ENCODE measurements around the gene HPS1.

The HPS1 gene

DNA sequence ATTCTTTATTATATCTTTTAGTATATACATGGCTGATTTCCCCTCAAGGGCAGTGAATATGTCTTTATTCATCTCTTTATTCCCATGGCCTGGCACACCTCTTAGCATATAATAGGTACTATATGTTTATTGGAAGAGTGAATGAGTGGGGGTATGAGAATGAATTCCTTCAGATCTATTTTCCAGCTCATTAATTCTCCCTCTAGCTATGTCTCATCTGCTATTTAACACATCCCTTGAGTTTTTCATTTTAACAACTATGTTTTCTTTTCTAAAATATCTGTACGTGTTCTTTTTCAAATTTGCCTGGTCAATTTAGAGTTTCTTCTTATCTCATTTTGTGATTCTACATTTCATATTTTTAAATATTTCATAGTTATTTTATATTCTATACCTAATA is 14.4 kb downstream of the HPS1 start:
- Histone ChIP-seq H3K4me3 (ENCODE audit: control insufficient read depth in 1 of 7, extremely low read depth in 1 of 7, insufficient read depth in 4 of 7, low read depth in 2 of 7, low read length in 6 of 7) (no peak overlapping the region), H3K27ac (ENCODE audit: insufficient read depth in 1 of 2, low read depth in 1 of 2, low read length in 2 of 2, poor library complexity in 1 of 2, severe bottlenecking in 2 of 2) (no peak overlapping the region), H3K36me3 (ENCODE audit: control insufficient read depth in 4 of 4, insufficient read depth in 4 of 4, low read length in 3 of 4) (peaks cover 24 to 87% (median 78%) of the 10 kb centered on the region in 4 experiments), H3K4me1 (ENCODE audit: control extremely low read depth in 1 of 4, control insufficient read depth in 4 of 4, insufficient read depth in 4 of 4, low read length in 3 of 4) (no peaks in the 10 kb centered on the region), H3K27me3 (replicated peaks in 2 of 5; ENCODE audit: control insufficient read depth in 4 of 5, insufficient read depth in 5 of 5, low read length in 4 of 5) (no peaks in the 10 kb centered on the region), H3K9me3 (ENCODE audit: control extremely low read depth in 1 of 5, control insufficient read depth in 4 of 5, insufficient read depth in 2 of 5, low read depth in 1 of 5, low read length in 4 of 5) (peaks cover 0 to 21% (median 15%) of the 10 kb centered on the region in 5 experiments)
- POLR2A ChIA-PET = no interaction called here
- no CpG with 5 or more reads among the region's 1 CpG for WGBS (ENCODE audit: insufficient coverage)
- CTCF ChIA-PET = no interaction called here
- no peak for DNase-seq

GRCh38 chr10:98431016-98431415 is 15.7 kb downstream of the HPS1 start:
- Histone ChIP-seq H3K27me3 (replicated peaks in 2 of 5; ENCODE audit: control insufficient read depth in 4 of 5, insufficient read depth in 5 of 5, low read length in 4 of 5) (no peaks in the 10 kb centered on the region), H3K27ac (ENCODE audit: insufficient read depth in 1 of 2, low read depth in 1 of 2, low read length in 2 of 2, poor library complexity in 1 of 2, severe bottlenecking in 2 of 2) (no peak overlapping the region), H3K36me3 (ENCODE audit: control insufficient read depth in 4 of 4, insufficient read depth in 4 of 4, low read length in 3 of 4) (peaks cover 19 to 90% (median 79%) of the 10 kb centered on the region in 4 experiments), H3K9me3 (ENCODE audit: control extremely low read depth in 1 of 5, control insufficient read depth in 4 of 5, insufficient read depth in 2 of 5, low read depth in 1 of 5, low read length in 4 of 5) (peaks cover 0 to 21% (median 15%) of the 10 kb centered on the region in 5 experiments), H3K4me3 (ENCODE audit: control insufficient read depth in 1 of 7, extremely low read depth in 1 of 7, insufficient read depth in 4 of 7, low read depth in 2 of 7, low read length in 6 of 7) (no peak overlapping the region), H3K4me1 (ENCODE audit: control extremely low read depth in 1 of 4, control insufficient read depth in 4 of 4, insufficient read depth in 4 of 4, low read length in 3 of 4) (no peaks in the 10 kb centered on the region)
- no peak for DNase-seq
- 99% methylated on average over 7 of the region's 8 CpGs for WGBS (ENCODE audit: insufficient coverage)
- CTCF ChIA-PET = no interaction called here
- POLR2A ChIA-PET = no interaction called here

GRCh38 chr10:98430427-98430826 is 16.3 kb downstream of the HPS1 start:
- H3K9me3 ChIP-seq (ENCODE audit: control extremely low read depth in 1 of 5, control insufficient read depth in 4 of 5, insufficient read depth in 2 of 5, low read depth in 1 of 5, low read length in 4 of 5) = peaks cover 0 to 21% (median 15%) of the 10 kb centered on the region in 5 experiments
- peaks cover 19 to 85% (median 74%) of the 10 kb centered on the region in 4 experiments for H3K36me3 ChIP-seq (ENCODE audit: control insufficient read depth in 4 of 4, insufficient read depth in 4 of 4, low read length in 3 of 4)
- no peak for DNase-seq
- no peak overlapping the region for H3K27ac ChIP-seq (ENCODE audit: insufficient read depth in 1 of 2, low read depth in 1 of 2, low read length in 2 of 2, poor library complexity in 1 of 2, severe bottlenecking in 2 of 2)
- POLR2A ChIA-PET = no interaction called here
- WGBS (ENCODE audit: insufficient coverage) = 100% methylated on average over 4 of the region's 8 CpGs
- no peak overlapping the region for H3K4me3 ChIP-seq (ENCODE audit: control insufficient read depth in 1 of 7, extremely low read depth in 1 of 7, insufficient read depth in 4 of 7, low read depth in 2 of 7, low read length in 6 of 7)
- H3K4me1 ChIP-seq (ENCODE audit: control extremely low read depth in 1 of 4, control insufficient read depth in 4 of 4, insufficient read depth in 4 of 4, low read length in 3 of 4) = no peaks in the 10 kb centered on the region
- CTCF ChIA-PET = no interaction called here
- no peaks in the 10 kb centered on the region for H3K27me3 ChIP-seq (replicated peaks in 2 of 5; ENCODE audit: control insufficient read depth in 4 of 5, insufficient read depth in 5 of 5, low read length in 4 of 5)

GRCh38 chr10:98429320-98430072 is 17.2 kb downstream of the HPS1 start:
- H3K4me3 ChIP-seq (ENCODE audit: control insufficient read depth in 1 of 7, extremely low read depth in 1 of 7, insufficient read depth in 4 of 7, low read depth in 2 of 7, low read length in 6 of 7) = no peak overlapping the region
- POLR2A ChIA-PET = no interaction called here
- no peaks in the 10 kb centered on the region for H3K4me1 ChIP-seq (ENCODE audit: control extremely low read depth in 1 of 4, control insufficient read depth in 4 of 4, insufficient read depth in 4 of 4, low read length in 3 of 4)
- 100% methylated on average over 15 of the region's 22 CpGs for WGBS (ENCODE audit: insufficient coverage)
- peaks cover 0 to 19% (median 13%) of the 10 kb centered on the region in 5 experiments for H3K9me3 ChIP-seq (ENCODE audit: control extremely low read depth in 1 of 5, control insufficient read depth in 4 of 5, insufficient read depth in 2 of 5, low read depth in 1 of 5, low read length in 4 of 5)
- DNase-seq = no peak
- no peaks in the 10 kb centered on the region for H3K27me3 ChIP-seq (replicated peaks in 2 of 5; ENCODE audit: control insufficient read depth in 4 of 5, insufficient read depth in 5 of 5, low read length in 4 of 5)
- no peak overlapping the region for H3K27ac ChIP-seq (ENCODE audit: insufficient read depth in 1 of 2, low read depth in 1 of 2, low read length in 2 of 2, poor library complexity in 1 of 2, severe bottlenecking in 2 of 2)
- CTCF ChIA-PET = interaction anchor here (1.6 kb wide), 1 partner anchor 15 kb away, joined by 4 read pairs; no protein-coding TSS in a partner anchor
- peaks cover 14 to 79% (median 72%) of the 10 kb centered on the region in 4 experiments for H3K36me3 ChIP-seq (ENCODE audit: control insufficient read depth in 4 of 4, insufficient read depth in 4 of 4, low read length in 3 of 4)

DNA sequence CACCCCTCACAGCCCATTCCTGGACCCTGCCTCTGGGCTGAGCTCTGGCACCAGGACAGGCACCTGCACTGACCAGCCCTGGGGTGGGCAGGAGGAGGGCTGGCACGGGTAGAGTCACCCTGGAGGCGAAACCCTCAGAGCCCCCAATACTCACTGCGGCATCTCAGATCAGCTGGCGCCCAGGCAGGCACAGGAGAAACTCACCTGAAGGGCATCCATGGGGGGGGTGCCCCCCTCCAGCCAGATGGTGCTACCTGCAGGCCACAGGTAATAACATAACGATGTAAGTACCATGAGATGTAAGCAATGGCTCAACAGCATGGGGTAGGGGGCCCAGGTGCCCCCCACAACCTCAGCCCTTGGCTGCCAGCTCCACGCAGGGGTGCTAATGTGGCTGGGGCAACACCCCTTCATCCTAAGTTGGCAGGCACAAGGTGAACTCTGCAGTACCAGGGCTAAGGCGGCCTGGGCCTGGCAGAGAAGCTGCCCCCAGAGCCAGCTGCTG is 19.7 kb downstream of the HPS1 start:
- peaks cover 0 to 3% (median 2%) of the 10 kb centered on the region in 5 experiments for H3K9me3 ChIP-seq (ENCODE audit: control extremely low read depth in 1 of 5, control insufficient read depth in 4 of 5, insufficient read depth in 2 of 5, low read depth in 1 of 5, low read length in 4 of 5)
- ChIA-PET POLR2A (no interaction called here), CTCF (interaction anchor here (1.1 to 1.2 kb wide), 2 partner anchors 41 to 818 kb away, joined by 3 to 4 read pairs; no protein-coding TSS in a partner anchor)
- H3K27me3 ChIP-seq (replicated peaks in 2 of 5; ENCODE audit: control insufficient read depth in 4 of 5, insufficient read depth in 5 of 5, low read length in 4 of 5) = no peaks in the 10 kb centered on the region
- WGBS (ENCODE audit: insufficient coverage) = 99% methylated on average over 6 of the region's 7 CpGs
- no peaks in the 10 kb centered on the region for H3K4me1 ChIP-seq (ENCODE audit: control extremely low read depth in 1 of 4, control insufficient read depth in 4 of 4, insufficient read depth in 4 of 4, low read length in 3 of 4)
- no peak for DNase-seq
- H3K36me3 ChIP-seq (ENCODE audit: control insufficient read depth in 4 of 4, insufficient read depth in 4 of 4, low read length in 3 of 4) = peaks cover 4 to 83% (median 64%) of the 10 kb centered on the region in 4 experiments
- no peak overlapping the region for H3K27ac ChIP-seq (ENCODE audit: insufficient read depth in 1 of 2, low read depth in 1 of 2, low read length in 2 of 2, poor library complexity in 1 of 2, severe bottlenecking in 2 of 2)
- H3K4me3 ChIP-seq (ENCODE audit: control insufficient read depth in 1 of 7, extremely low read depth in 1 of 7, insufficient read depth in 4 of 7, low read depth in 2 of 7, low read length in 6 of 7) = no peak overlapping the region

DNA sequence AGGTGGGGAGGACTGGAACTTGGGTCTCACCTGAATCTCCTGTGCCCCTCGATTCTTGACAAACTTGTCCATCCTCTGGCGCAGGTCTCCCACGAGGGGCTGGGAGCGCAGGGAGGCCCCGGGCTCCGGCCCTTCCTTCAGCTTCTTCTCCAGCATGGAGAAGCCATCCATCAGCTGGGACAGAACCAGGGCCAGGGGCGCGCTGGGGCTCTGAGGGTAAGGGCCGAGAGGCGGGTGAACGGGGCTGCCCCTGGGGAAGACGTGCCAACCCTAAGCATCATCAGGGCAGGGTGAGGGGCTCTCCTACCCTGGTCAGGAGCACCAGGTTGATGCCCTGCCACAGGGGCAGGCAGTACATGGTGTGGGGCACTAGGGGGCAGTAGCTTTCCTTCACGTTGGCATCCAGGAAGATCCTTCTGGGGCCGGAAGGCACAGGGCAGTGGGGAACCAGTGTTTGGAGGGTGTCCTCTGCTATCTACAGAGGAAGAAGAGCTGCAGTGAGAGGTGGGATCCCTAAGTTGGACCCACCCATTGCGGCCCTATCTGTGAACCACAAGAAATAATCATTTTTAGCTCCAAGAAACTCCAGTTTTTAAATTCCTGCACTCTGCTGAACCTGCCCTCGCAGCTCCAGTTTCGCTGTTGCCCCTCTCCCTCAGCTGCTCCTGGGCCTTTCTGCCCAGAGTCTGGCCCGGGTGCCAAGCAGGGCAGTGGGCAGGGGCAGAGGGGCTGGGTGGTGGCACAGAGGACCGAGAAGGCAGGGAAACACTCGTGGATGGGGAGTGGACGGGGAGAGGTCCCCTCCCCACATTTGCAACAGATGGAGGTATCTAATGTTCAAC is 21.0 kb downstream of the HPS1 start:
- WGBS (ENCODE audit: insufficient coverage) = 87% methylated on average over 13 of the region's 21 CpGs
- CTCF ChIA-PET = interaction anchor here (1.1 to 1.7 kb wide), 6 partner anchors 9 to 34 kb away, joined by 3 to 9 read pairs (median 4); partner anchors contain the start of gene PYROXD2
- POLR2A ChIA-PET = interaction anchor here (0.6 kb wide), 1 partner anchor 14 kb away, joined by 3 read pairs; no protein-coding TSS in a partner anchor
- Histone ChIP-seq H3K27me3 (replicated peaks in 2 of 5; ENCODE audit: control insufficient read depth in 4 of 5, insufficient read depth in 5 of 5, low read length in 4 of 5) (no peaks in the 10 kb centered on the region), H3K4me3 (ENCODE audit: control insufficient read depth in 1 of 7, extremely low read depth in 1 of 7, insufficient read depth in 4 of 7, low read depth in 2 of 7, low read length in 6 of 7) (no peak overlapping the region), H3K36me3 (ENCODE audit: control insufficient read depth in 4 of 4, insufficient read depth in 4 of 4, low read length in 3 of 4) (peaks cover 2 to 76% (median 53%) of the 10 kb centered on the region in 4 experiments), H3K27ac (ENCODE audit: insufficient read depth in 1 of 2, low read depth in 1 of 2, low read length in 2 of 2, poor library complexity in 1 of 2, severe bottlenecking in 2 of 2) (no peak overlapping the region), H3K4me1 (ENCODE audit: control extremely low read depth in 1 of 4, control insufficient read depth in 4 of 4, insufficient read depth in 4 of 4, low read length in 3 of 4) (no peaks in the 10 kb centered on the region), H3K9me3 (ENCODE audit: control extremely low read depth in 1 of 5, control insufficient read depth in 4 of 5, insufficient read depth in 2 of 5, low read depth in 1 of 5, low read length in 4 of 5) (no peaks in the 10 kb centered on the region)
- DNase-seq = peak; percentile 25 to 56 (median 52)

Data from common myeloid progenitor, CD34-positive (primary cell).